DMS 273 treated with DMSO at 0.1 percent for 48 hours (cell line): ENCODE results near the gene PGM1.

Source experiments
- DNase-seq: peaks from one replicate; lab custom pipeline; 2025; lab: John Stamatoyannopoulos, UW

The PGM1 gene

DNA sequence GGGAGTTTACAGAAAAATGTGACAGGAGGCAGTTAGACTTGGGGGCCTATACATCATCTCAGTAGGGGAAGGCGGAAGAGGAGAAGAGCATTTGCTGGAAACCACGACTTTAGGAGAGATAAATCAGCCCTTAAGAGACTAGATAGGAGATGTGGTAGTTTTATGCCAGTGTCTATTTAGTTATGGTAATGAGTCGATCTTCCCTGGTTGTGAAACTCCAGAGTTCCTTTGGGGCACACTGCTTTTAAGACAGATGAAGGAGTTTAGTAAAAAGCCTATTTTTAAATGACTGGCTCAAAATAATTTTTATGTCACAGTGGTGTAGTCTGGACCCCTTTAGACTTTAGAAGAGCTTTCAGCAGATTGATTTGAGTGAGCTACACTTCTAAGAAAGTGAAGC, 7.8 kb downstream of the PGM1 start:
- DNase-seq: no peak

DNA sequence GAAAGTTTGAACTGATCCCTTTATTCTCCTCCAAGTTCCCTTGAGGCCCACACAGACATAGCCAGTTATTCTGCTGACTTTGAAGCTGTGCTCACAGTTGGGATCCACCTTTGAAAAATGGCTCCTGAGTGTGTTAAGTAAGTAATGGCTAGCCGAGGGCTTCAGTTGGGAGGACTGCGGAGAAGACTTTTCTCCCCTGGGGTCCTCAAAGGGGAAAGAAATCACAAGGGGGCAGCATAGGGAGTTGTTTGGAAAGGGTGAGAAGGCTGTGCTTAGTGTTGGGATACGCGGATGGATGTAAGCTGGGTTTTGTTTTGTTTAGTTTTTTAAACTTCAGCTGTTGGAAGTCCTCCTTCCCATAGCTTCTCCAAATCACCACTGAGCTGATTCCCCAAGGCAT, 8.3 kb downstream of the PGM1 start:
- no peak for DNase-seq

DNA sequence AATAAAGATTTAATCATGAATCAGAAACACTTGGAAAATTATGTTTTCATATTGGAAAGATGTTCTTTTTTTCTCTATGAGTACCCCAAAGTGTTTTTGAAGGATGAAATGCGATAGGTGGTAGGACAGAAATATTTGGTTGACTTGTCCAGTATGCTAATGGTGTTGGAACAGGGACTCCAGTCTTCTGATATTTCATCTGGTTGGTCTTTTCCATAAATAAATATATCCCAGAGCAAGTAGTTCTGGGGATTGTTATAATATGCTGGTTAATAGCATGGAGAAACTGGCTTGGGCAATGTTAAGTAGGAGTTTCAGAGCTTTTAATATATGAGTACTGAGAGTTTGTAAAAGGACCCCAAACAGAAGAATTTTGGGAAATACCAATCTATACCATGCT, 8.7 kb downstream of the PGM1 start:
- no peak for DNase-seq

DNA sequence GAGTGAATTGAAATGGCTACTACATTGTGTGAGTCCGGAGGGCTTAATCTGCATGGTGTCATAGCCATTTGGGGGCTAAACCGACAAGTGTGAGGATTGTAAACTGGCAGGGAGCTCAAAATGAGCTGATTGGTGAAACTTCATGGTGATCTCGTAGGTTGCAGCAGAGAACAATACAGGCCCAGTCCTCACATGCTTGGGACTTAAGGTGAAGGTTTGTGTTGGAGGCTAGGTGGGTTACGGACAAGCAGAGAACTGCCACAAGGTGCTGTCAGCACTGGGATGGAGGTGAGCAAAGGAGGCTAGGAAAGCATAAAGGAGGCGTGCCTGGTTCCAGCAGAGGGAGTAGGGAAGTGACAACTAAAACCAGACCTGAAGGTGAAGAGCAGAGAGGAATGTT, 9.4 kb downstream of the PGM1 start:
- no peak for DNase-seq

GRCh38 chr1:63603810-63604209, 10.6 kb downstream of the PGM1 start:
- no peak for DNase-seq

GRCh38 chr1:63607322-63607721, 14.1 kb downstream of the PGM1 start:
- DNase-seq: no peak

DNA sequence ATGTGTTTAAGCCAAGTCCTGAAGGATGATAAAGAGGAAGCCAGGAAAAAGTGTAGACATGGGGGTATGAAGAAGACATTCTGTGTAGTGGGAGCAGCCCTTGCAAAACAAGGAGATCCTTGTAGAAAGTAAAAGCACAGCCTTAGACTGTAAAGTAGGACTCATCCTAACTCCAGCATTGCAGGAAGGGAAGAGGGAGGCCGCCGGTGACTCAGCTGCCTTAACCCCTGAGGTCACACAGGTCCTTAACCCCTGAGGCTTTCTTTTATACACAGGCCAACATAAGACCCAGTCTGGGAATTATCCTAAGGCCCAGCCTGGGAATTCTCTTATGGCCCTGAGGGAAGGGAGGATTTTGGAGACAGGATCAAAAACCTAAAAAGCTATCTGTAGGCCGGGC, 18.0 kb downstream of the PGM1 start:
- no peak for DNase-seq

- no peak for DNase-seq
Observed at GRCh38 chr1:63612564-63612963, 19.4 kb downstream of the PGM1 start.

DNA sequence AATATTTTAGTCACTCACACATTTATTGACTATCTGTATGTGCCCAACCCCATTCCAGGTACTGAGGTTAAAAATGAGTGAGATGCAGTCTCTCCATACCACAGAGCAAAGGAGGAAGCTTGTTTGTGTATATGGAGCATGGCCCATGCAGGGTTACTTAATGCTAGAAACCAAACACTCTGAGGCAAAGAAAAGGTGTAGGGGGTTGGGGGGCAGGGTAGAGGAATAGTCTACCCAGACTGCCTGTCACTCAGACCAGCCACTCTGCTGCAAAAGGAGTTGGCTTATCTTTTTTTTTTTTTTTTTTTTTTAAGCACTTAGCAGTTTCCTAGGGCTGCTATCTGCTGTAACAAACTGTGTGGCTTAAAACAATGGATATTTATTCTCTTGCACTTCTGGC, 19.8 kb downstream of the PGM1 start:
- no peak for DNase-seq

DNA sequence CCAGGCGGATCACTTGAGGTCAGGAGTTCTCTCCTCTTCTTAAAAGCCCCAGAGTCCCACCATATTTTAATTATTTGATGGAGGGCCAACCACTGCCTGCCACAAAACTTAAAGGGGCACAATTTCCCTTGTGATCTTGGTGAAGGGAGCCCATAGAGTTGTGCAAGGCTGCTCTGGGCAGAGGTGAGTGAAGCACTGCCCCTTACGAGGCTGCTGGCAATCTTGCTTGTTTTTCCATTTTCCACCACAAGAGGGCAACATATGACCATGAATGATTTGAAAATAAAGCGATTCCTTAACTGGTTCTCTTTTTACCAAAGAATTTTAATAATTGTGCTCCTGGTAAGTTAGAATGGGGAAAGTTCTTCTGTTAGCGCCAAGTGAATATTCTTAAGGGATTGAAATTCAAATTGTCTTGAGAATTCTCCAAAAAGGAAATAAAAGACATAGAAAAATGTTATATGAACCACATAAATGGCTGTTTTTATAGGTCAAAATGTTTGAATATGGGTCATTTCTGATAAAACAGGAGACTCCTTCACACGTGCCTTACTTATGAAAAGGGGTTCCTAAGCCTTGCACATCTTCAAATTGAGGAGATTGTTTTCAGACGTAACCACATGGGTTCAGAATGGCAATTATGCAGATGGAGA, 22.7 kb downstream of the PGM1 start:
- peak; percentile 79 for DNase-seq

DNA sequence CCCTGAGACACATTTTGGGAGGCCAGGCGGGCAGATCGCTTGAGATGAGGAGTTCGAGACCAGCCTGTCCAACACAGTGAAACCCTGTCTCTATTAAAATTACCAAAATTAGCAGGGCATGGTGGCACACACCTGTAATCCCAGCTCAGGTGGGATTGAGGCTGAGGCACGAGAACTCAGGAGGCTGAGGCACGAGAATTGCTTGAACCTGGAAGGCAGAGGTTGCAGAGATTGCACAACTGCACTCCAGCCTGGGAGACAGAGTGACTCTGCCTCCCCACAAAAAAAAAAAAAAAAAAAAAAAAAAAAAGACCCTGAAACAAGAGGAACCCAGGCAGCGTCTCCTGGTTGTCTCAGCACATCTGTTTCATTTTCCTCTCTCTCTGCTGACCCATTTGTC, 24.2 kb downstream of the PGM1 start:
- no peak for DNase-seq

DNA sequence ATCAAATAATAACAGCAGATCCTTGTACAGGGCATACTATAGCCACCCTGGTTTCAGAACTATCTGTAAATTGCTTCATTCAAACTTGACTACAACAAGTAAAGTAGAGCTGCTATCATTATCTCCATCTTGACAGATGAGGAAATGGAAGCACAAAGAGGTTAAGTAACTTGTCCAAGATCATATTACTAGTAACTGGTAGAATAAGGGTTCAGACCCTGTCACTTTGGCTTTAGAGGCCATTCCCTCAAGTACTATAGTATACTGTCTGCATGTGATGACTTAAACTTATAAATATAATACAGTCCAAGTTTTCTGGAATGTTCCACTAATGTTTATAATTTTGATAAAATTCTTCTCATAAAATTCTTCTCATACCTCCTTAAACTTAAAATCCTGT, 24.8 kb downstream of the PGM1 start:
- no peak for DNase-seq

- no peak for DNase-seq
Observed at GRCh38 chr1:63619558-63619957, 26.3 kb downstream of the PGM1 start.

DNA sequence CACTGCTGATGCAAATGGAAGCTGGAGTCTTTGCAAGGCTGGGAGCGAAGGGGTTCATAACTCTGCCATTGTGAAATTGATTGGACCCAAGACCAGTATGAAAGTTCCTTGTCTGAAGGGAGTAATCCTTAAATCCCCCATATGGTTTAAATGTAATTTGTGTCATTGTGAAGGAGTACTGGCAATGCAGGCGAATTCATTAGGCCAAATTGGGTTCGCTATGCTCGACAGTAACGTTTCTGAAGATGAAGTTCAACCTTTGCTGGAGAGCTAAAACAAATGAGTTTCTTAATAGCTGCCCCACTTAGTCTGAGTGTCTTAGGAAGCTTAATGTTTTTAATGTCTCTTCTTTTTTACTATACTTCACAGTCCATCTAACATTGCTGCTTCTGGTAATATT, 27.5 kb downstream of the PGM1 start:
- no peak for DNase-seq

GRCh38 chr1:63621075-63621474, 27.9 kb downstream of the PGM1 start:
- DNase-seq: no peak

DNA sequence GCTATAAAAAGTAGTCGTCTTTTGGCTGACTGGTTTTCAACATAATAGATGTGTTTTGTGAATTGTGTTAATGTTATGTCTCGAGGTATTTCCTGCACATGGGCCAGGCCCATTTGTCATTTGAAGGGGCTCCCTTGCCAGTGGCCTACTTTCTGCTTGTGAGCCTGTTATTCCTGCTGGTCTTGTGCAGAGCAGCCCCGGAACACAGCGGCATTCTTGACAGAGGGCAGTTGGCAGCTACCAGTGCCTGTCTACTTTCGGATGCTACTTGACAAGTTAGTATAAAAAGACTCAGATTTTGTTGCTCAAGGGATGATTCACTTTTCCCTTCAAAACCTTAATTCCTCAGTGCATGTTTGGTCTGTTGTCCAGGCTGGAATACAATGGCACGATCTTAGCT, 28.5 kb downstream of the PGM1 start:
- DNase-seq: no peak

- peak; percentile 36 for DNase-seq
Observed at GRCh38 chr1:63622849-63623566, 29.8 kb downstream of the PGM1 start.

DNA sequence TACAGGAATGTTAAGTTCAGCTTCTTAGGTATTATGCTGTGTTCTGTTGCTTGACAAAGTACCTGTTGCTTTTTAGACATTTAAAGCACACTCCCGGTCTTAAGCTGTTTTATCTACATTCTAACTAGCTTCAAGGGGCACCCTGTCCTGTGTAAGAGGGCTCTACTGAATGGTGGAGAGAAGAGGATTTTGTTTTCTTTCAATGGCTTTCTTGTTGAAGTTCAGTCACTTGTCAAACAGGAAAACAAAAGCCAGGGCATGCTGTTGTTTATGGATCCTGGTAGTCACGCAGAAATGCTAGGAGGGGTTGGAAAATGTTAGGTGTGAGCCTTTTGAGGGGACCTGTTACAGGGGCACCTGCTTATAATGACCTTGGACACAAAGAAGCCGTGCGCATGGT, 30.7 kb downstream of the PGM1 start:
- no peak for DNase-seq

DNA sequence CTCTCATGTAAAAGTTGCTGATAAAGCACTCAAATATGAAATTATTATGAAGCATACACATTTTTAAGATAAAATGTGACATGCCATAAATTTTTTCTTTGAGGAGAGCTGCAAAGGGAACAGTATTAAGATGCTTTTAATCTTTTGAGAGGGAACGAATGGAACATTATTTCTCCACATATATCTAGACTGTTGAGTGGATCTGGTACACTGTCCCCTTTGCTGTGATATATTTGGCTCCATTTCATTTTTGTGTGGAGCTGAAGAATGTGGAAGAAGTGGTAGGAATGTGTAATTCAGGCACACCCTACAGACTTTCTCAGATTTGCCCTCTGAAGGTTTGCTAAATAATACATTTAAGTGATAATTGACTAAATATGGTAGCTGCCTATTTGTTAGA, 31.7 kb downstream of the PGM1 start:
- no peak for DNase-seq

DNA sequence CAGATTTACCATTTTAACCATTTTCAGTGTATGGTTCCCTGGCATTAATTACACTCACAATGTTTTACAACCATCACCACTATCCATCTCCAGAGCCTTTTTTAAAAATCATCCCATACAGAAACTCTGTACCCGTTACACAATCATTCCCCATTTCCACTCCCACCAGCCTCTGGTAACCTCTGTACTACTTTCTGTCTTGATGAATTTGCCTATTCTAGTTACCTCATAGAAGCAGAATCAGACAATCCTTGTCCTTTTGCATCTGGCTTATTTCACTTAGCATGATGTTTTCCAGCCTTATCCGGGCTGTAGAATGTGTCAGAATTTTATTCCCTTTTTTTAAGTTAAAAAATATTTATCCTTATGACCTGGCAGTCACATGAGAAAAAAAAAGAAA, 33.0 kb downstream of the PGM1 start:
- DNase-seq: no peak

GRCh38 chr1:63628607-63629006, 35.4 kb downstream of the PGM1 start:
- DNase-seq: no peak

DNA sequence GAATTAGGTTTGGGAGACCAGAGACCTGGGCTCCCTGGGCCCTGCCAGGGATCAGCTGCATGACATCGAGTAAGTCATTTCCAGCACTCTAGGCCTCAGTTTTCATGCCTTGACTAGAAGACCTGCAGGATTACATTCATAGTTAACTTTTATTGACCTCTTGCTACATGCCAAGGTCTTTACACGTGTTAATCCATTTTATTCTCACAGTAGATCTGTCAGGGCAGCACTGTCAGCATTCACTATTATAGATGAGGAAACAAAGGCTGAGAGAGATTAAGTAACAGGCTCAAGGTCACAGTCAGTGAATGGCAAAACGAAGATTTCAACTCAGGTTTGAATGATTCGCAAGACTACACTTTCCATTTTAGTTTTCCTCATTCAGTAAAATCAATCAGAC, 37.0 kb downstream of the PGM1 start:
- DNase-seq: no peak

GRCh38 chr1:63630666-63631065, 37.5 kb downstream of the PGM1 start:
- no peak for DNase-seq

GRCh38 chr1:63632110-63632509, 38.9 kb downstream of the PGM1 start:
- DNase-seq: no peak
